ENCODE measurements around the gene UBA5.

UBA5 gene

GRCh38 chr3:132703733-132704132 is 43.6 kb downstream of the UBA5 start:
- no peak for DNase-seq
- intact Hi-C loops (cut with DNase I): no loop called here

- DNase-seq: no peak
- intact Hi-C loops (cut with DNase I): no loop called here
These were observed 49.6 kb downstream of the UBA5 start for GRCh38 chr3:132709761-132710160.

GRCh38 chr3:132710311-132710710 is 50.2 kb downstream of the UBA5 start:
- no peak for DNase-seq
- intact Hi-C loops (cut with DNase I): no loop called here

- no peak for DNase-seq
- intact Hi-C loops (cut with DNase I): no loop called here
These were observed 54.0 kb downstream of the UBA5 start for GRCh38 chr3:132713977-132714727.

- no peak for DNase-seq
- intact Hi-C loops (cut with DNase I): no loop called here
These were observed 56.2 kb downstream of the UBA5 start for GRCh38 chr3:132716372-132716771.

GRCh38 chr3:132720228-132720627 is 60.1 kb downstream of the UBA5 start:
- intact Hi-C loops (cut with DNase I): loop anchor here (5.0 kb wide), 1 partner anchor 317 kb away; the partner anchor contains the start of gene TMEM108
- DNase-seq: no peak

- intact Hi-C loops (cut with DNase I): loop anchor here (2.0 to 5.0 kb wide), 2 partner anchors 316 to 851 kb away; partner anchors contain the start of genes CDV3 and TMEM108
- DNase-seq: peak in 29 of 42 donors; percentile 10 to 76 (median 48)
These were observed 61.5 kb downstream of the UBA5 start for GRCh38 chr3:132721479-132722164.

- DNase-seq: peak; percentile 88 to 100 (median 98)
These were observed 62.3 kb downstream of the UBA5 start, which contains the start of gene NPHP3 for GRCh38 chr3:132722165-132723023. Gene NPHP3, minus strand, starts transcription at chr3:132722409. Its CDS starts 54 bp downstream, at chr3:132722355.

GRCh38 chr3:132723024-132723950 is 63.2 kb downstream of the UBA5 start:
- intact Hi-C loops (cut with DNase I): loop anchor here (2.0 to 5.0 kb wide), 2 partner anchors 314 to 850 kb away; partner anchors contain the start of genes CDV3 and TMEM108
- no peak for DNase-seq

More at GRCh38 chr3:132722165-132723023, 62.3 kb downstream of the UBA5 start, which contains the start of gene NPHP3:
- intact Hi-C loops (cut with DNase I): loop anchor here (2.0 to 5.0 kb wide), 2 partner anchors 315 to 850 kb away; partner anchors contain the start of genes CDV3 and TMEM108

GRCh38 chr3:132726341-132726823 is 66.3 kb downstream of the UBA5 start:
- DNase-seq: peak in 2 of 42 donors; percentile 9 to 22
- intact Hi-C loops (cut with DNase I): no loop called here
